Left renal cortex interstitium (tissue), 4 donors: ENCODE results near the gene MAGED2. TPM values are rescaled to one million over a fixed set of nuclear protein-coding genes. Genes with fewer than 3 reads are reported as not detected.
A peak's percentile ranks its signal among the peaks of the same experiment; 100 is the strongest.
"Not testable (repeated sequence)": the region's sequence is repeated elsewhere in the genome, so short reads cannot be mapped to it uniquely, and the experiment has no call there.

Experiments
- DNase-seq, 4 donors: peaks; one replicate each; pipeline ENCODE4 v3.0.0-alpha.2; 2013; ENCODE audit warnings: low read depth in 4 of 4, low spot score in 2 of 4, missing footprints in 1 of 4
- polyA plus RNA-seq, 4 donors: library from polyadenylated mRNA; unstranded; fragments of 120-200 nt; gene quantifications; one replicate each; pipeline ENCODE4 v1.2.1, GENCODE V29; 2013; ENCODE audit not compliant: insufficient read length in 4 of 4

The MAGED2 gene
- polyA plus RNA-seq, 4 donors = 658 to 792 (median 724) TPM

DNA sequence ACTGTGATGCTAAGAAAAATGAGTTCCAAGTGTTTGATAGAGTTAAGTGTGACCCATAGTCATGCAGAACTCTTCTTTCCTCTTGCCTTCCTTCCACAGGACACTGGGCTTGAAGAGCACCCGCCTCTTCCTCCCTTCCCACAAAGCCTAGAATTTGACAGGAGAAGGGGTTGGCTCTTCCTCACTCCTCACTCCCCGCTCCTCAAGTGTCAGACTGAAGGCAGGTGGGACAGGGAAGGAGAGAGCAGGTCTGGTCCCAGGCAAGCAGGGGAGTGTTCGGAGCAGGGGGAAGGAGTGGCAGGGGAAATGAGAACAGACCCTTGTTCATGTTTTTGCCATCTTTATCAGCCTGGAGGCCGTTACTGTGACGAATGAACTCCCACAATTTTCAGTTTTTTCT is 10.7 kb downstream of the MAGED2 start:
- no peak for DNase-seq

DNA sequence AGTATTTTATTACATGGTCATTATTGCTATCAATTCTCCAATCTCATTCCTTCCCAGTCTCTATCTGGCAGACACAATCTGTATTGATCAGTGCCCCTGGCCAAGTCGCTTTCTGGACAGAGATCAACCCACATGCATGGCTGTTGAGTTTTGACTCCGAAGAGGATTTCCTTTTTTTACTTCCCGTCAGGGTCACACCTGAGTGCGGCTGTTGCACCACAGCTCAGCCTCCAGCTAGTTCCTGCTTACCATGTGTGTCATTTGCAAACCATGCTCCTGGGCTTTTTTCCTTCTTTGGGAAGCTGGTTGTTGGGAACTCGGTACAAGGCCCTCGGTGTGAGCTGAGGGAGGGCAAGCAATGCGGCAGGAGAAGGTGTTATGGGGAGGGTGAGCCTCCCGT is 11.7 kb downstream of the MAGED2 start:
- no peak for DNase-seq

DNA sequence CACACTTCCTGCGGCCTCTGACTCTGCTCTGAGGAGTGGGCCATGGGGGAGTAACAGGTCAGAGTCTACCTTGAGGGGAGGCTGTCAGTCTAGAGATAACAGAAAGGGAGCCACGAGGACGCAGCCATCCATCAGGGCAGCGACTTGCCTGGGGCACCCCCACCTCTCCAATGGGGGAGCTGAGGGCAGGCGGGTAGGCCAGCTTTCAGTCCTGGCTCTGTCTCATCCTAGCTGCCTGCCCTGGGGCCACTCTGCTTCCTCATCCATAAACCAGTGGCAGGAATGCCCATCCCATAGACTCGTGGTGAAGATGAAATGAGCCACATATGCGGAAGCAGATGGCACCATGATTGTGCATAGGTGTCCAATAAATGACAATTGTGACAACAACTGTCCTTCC is 13.2 kb downstream of the MAGED2 start:
- no peak for DNase-seq

DNA sequence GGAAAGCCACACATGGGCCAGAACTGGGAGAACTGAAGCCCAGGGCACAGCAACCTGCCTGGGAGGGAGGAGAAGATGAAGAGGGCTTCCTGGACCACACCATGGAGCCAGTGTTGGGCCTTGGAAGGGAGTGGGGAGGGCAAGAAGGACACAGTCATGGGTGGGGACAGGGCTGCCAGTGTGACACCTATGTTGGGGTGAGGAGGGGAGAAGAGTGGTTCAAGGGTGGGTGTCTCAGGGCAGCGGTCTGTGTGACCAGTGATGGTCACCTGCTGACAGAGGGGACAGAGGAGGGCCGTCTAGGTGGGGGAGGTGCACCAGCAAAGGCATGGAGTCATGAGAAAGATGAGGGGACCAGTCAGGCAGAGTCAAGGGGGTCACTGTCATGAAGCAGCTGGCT is 13.8 kb downstream of the MAGED2 start:
- DNase-seq = no peak

DNA sequence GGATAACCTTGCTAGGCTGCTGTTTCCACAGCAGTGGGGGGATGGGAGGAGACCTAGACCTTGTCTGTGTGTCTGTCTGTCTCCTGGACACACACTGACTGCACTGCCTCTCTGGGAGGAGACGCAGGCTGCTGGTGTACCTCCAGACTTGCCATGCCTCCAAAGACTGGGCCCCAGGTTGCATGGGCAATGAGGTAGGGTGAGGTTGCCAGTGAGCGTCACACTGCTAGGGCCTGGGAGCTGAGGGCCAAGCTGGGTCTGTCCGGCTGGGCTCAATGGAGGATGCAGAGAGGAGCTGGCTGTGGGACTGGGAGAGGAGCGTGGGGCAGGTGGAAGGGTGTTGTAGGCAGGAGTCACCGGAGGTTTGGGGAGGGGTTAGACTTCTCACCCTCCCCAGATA is 16.6 kb downstream of the MAGED2 start:
- no peak for DNase-seq

DNA sequence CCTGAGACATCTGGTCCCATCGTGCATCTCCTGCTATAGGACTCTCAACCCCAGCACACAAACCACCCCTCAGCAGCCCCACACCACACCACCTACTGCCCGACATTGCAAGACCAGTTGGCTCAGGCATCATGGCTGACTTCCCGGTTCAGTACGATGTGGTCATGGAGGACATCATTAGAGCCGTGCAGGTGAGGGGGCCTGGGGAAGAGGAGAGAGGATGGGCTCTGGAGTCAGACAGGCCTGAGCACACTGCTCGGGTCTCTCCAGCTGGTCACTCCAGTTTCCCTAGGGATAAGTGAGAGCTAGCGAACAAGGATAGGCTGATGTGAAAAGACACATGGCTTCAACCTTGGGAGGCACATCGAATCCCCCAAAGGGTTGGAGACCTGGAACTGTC is 17.2 kb downstream of the MAGED2 start:
- no peak for DNase-seq

DNA sequence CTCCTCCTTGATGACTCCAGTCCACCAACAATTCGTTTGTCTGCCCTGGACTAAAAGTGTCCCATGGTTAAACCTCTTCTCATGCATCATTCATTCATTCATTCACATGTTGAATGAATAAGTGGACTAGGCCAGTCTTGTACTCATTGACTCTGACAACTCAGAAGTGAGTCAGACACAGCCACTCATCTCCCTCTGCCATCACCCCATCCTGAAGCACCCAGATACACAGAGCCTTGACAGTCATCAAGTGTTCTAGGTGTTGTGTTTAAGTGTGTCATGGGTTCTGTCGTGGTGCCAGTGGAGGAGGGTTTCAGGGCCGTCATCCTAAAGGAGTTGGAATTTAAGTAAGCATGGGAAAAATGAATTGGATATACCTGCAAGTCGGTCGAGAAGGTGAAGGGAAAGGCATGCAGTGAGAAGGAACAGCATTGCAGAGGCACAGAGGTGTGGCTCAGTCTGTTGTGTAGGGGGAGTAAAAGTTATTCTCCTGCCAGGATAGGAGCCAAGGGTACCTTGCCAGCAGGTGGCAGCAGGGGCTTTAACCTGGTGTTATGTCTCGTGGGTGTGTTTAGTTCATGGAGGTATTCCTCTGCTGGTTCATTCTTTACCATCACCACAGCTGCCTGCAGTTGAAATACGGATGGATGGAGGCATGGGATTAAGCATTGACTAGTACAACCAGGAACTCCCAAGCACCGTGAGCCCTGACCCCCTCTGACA is 18.3 kb downstream of the MAGED2 start:
- DNase-seq = no peak

DNA sequence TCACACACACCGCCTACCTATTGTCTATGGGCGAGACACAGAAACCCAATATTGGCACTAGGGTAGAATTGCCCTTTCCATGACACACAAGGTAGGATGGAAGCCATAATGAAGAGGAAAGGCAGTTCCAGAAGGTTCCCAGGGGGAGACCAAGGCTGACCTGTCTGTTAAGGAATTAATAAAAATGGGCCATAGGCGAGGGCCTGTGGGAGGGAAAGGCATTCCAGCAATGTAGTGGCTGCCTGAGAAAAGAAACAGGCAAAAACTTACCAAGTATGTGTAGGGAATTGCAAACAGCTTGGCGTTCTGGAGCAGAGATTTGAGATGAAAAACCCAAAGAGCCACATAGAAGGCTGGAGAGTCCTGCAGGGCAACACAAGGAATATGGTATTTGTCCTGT is 19.1 kb downstream of the MAGED2 start:
- DNase-seq = no peak

DNA sequence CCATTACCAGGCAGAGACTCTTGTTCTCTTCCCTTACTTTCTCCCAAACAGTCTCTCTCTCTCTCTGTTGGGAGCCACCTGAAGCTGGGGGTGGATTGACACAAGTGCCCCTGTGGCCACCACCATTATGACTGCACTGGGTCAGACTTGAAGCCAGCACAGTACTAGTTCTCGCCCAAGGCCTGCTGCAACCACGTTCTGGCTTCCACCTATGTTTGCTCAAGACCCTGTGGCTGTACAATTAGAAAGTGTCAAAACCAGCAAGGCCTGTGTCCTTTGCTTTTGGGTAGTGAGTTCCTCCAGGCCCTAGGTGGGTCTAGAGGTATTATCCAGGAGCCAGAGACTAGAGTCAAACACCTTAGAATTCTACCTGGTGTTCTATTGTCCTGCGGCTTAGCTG is 31.0 kb downstream of the MAGED2 start:
- no peak for DNase-seq

DNA sequence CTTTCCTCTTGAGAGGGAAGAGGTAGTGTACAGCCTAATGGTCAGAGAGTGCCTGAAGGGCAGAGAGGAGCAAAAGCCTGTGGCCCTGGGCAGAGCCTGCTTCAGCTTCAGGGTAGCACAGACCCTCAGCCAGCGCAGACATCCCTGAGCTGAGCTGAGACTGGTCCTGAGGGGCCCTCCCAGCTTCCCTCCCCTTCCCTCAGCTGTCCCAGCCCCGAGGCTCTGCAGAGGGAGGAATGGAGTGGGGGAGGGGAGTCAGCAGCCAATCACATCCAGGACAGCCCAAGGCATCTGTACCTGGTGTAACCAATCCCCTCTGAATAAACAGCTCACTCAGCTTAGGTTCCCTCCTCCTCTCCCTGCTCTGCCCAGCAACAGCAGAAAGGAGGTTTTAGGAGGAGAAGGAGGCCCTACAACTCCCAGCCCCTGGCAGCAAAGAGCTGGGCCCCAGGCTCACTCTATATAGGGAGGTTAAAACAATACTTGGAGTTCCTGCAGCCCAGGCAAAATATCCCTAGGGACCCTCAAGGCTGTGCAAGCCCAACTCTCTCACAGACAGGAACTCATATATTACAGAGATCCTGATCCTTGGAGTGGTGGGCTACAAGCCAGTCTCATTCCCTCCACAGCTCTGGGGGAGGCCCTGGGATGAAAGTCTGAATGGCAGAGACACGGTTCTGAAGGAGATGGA is 33.8 kb downstream of the MAGED2 start:
- DNase-seq = peak; percentile 25 to 45 (median 39)

DNA sequence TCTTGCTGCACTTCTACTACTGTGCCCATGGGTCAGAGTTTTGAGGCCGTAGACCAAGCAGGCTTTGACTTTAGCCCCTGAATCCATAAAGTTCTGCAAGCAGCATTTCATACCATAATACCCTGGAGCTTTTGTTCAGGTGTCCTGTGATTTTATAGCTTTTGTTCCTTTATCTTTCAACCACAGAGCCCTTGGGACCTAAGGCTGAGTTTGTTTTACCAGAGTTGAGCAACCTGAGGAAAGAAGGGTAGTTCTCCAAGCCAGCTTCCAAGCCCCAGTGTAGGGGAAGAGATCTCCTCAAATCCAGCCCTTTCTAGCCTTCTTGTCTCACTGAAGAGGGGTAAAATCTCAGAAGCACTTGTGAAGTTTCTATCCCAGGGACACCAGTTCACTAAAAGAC is 35.1 kb downstream of the MAGED2 start:
- DNase-seq = no peak

DNA sequence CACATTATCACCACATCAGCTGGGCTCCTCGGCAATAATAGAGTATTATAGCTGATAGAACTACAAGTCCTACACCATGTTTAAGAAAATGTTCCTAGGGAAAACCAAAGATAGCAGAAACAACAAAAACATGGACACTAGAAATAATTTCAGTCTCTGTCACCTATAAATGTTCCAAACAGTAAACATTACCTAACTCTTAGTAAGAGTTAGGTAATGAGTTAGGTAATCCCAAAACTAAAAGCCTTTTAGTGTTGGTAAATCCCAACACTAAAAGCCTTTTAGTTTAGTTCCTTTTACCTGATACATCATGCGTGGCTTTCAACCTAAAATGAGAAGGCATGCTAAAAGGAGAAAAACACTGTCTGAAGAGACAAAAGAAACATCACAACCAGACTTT is 35.5 kb downstream of the MAGED2 start:
- DNase-seq = no peak

DNA sequence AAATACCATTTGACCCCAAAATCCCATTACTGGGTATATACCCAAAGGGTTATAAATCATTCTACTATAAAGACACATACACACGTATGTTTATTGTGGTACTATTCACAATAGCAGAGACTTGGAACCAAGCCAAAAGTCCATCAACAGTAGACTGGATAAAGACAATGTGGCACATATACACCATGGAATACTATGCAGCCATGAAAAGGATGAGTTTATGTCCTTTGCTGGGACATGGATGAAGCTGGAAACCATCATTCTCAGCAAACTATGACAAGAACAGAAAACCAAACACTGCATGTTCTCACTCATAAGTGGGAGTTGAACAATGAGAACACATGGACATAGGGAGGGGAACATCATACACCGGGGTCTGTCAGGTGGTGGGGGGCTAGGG is 40.2 kb downstream of the MAGED2 start:
- not testable (repeated sequence) for DNase-seq

DNA sequence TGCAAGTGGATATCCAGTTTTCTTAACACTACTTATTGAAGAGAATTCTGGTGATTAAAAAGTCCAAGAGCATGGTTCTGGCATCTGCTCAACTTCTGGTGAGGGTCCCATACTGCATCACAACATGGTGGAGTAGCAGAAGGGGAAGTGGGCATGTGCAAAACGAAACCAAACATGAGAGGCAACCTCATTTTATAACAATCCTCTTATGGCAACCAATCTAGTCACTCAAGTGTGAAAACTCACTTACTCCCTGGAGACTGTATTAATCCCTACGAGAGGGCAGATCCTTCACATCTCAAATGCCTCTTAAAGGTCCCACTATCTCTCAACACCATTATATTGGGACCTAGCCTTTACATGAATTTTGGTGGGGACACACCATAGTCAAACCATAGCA is 57.7 kb downstream of the MAGED2 start:
- no peak for DNase-seq

Other genes starting within 250 kb of the MAGED2 start
- under 1 TPM; 0.03 to 0.11 (median 0.05) TPM for gene ITIH6, start 9.5 kb upstream of the MAGED2 start, polyA plus RNA-seq
- 100 to 1,000 TPM in 2 of 4 donors, 10 to 100 TPM in 2; 92.3 to 142 (median 115) TPM for gene TRO, start 113.1 kb downstream of the MAGED2 start, polyA plus RNA-seq
- under 1 TPM; 0.43 to 0.72 (median 0.63) TPM for gene PFKFB1, start 186.4 kb downstream of the MAGED2 start, polyA plus RNA-seq
- gene APEX2, start 192.6 kb downstream of the MAGED2 start, polyA plus RNA-seq = 10 to 100 TPM; 15.7 to 18.7 (median 16.5) TPM
- 10 to 100 TPM in 3 of 4 donors, 1 to 10 TPM in 1; 9.3 to 34.8 (median 11.7) TPM for gene ALAS2, start 223.2 kb downstream of the MAGED2 start, polyA plus RNA-seq